Left ventricle myocardium inferior (tissue), 1 donor: ENCODE measurements around the gene ESPN. TPM values are rescaled to one million over a fixed set of nuclear protein-coding genes. Genes with fewer than 3 reads are reported as not detected.

Experiments
- DNase-seq: peaks from one replicate; pipeline ENCODE4 v3.0.0-alpha.2; 2020
- H3K27ac ChIP-seq: fragments of 200-600 bp; replicated peaks from 2 replicates; pipeline ENCODE4 v1.8.0; 2021
- H3K27me3 ChIP-seq: fragments of 200-600 bp; 2 replicates; pipeline ENCODE4 v1.8.0; 2021; ENCODE audit warnings: low read depth
- H3K36me3 ChIP-seq: fragments of 200-600 bp; 2 replicates; pipeline ENCODE4 v1.8.0; 2021
- H3K4me1 ChIP-seq: fragments of 200-600 bp; 2 replicates; pipeline ENCODE4 v1.8.0; 2021
- H3K4me3 ChIP-seq: fragments of 200-600 bp; 2 replicates; pipeline ENCODE4 v1.8.0; 2021; ENCODE audit warnings: mild to moderate bottlenecking, moderate library complexity
- H3K9me3 ChIP-seq: fragments of 200-600 bp; replicated peaks from 2 replicates; pipeline ENCODE4 v1.8.0; 2021
- CTCF ChIP-seq: fragments of 200-600 bp; IDR thresholded peaks from 2 replicates; pipeline ENCODE4 v1.8.0; 2021; ENCODE audit warnings: antibody characterized with exemption, mild to moderate bottlenecking, borderline replicate concordance
- intact Hi-C: fragments of 100-400 bp; cut with micrococcal nuclease; formaldehyde crosslinking; loops from one replicate; pipeline ENCODE4 v1.11.0; 2022
- total RNA-seq: library from RNA; stranded (reverse); fragmentation: NEBNext Ultra II Directional; extraction: Animal tissue kit (Norgen Biotek cat#: 25700); gene quantifications from one replicate; pipeline ENCODE4 v1.2.1, GENCODE V29; 2021
- donor health status: DM: no; HTN: yes; CAD: no; lungs with severe emphysema.

Gene ESPN
- total RNA-seq, 1 donor from 2014 or later = 0.41 TPM

- Histone ChIP-seq H3K9me3 (no peaks in the 10 kb centered on the region), H3K27me3 (peaks cover 77% of the 10 kb centered on the region), H3K27ac (no peak overlapping the region), H3K4me3 (peak overlapping the region; percentile 54), H3K36me3 (peaks cover 21% of the 10 kb centered on the region), H3K4me1 (peaks cover 36% of the 10 kb centered on the region)
- intact Hi-C loops = no loop called here
- TF ChIP-seq CTCF = no peak
- no peak for DNase-seq
These were observed 35.3 kb downstream of the ESPN start for GRCh38 chr1:6459850-6460265.

- no peak for DNase-seq
- TF ChIP-seq CTCF = no peak
- intact Hi-C loops = no loop called here
- Histone ChIP-seq H3K4me3 (peak overlapping the region; percentile 54), H3K27me3 (peaks cover 73% of the 10 kb centered on the region), H3K4me1 (peaks cover 35% of the 10 kb centered on the region), H3K27ac (no peak overlapping the region), H3K36me3 (peaks cover 21% of the 10 kb centered on the region), H3K9me3 (no peaks in the 10 kb centered on the region)
These were observed 35.9 kb downstream of the ESPN start for GRCh38 chr1:6460301-6461050.

GRCh38 chr1:6461051-6461530 is 36.5 kb downstream of the ESPN start:
- peaks cover 21% of the 10 kb centered on the region for H3K36me3 ChIP-seq
- no peak for TF ChIP-seq CTCF
- DNase-seq = no peak
- peaks cover 70% of the 10 kb centered on the region for H3K27me3 ChIP-seq
- H3K9me3 ChIP-seq = no peaks in the 10 kb centered on the region
- intact Hi-C loops = no loop called here
- H3K4me1 ChIP-seq = peaks cover 37% of the 10 kb centered on the region
- peak overlapping the region; percentile 54 for H3K4me3 ChIP-seq
- H3K27ac ChIP-seq = no peak overlapping the region

- intact Hi-C loops = no loop called here
- Histone ChIP-seq H3K27ac (no peak overlapping the region), H3K27me3 (peaks cover 63% of the 10 kb centered on the region), H3K36me3 (peaks cover 21% of the 10 kb centered on the region), H3K4me3 (peak overlapping the region; percentile 54), H3K9me3 (no peaks in the 10 kb centered on the region), H3K4me1 (peaks cover 37% of the 10 kb centered on the region)
- no peak for DNase-seq
- no peak for TF ChIP-seq CTCF
These were observed 37.2 kb downstream of the ESPN start for GRCh38 chr1:6461538-6462411.

GRCh38 chr1:6462412-6463119 is 38.0 kb downstream of the ESPN start:
- Histone ChIP-seq H3K4me1 (peaks cover 37% of the 10 kb centered on the region), H3K36me3 (peaks cover 23% of the 10 kb centered on the region), H3K27ac (no peak overlapping the region), H3K9me3 (no peaks in the 10 kb centered on the region), H3K4me3 (no peak overlapping the region), H3K27me3 (peaks cover 56% of the 10 kb centered on the region)
- DNase-seq = no peak
- no peak for TF ChIP-seq CTCF
- intact Hi-C loops = no loop called here
